Measurements from ENCODE around the gene RBBP8NL. TPM values are rescaled to one million over a fixed set of nuclear protein-coding genes. Genes with fewer than 3 reads are reported as not detected.

RBBP8NL gene
- total and polyA plus RNA-seq, 2 of the 8 experiments (the other 6 are each of a cell fraction or from before 2014, with no cell fraction given), result 0.43 to 0.48 TPM

GRCh38 chr20:62423326-62423706, 4.0 kb downstream of the RBBP8NL start:
- no peaks in the 10 kb centered on the region; the same call in 1 of the 2 replicates for H3K23me2 ChIP-seq (ENCODE audit: low read depth, low read length)
- H3K23ac ChIP-seq (ENCODE audit: insufficient read length), result no peak overlapping the region
- no peak overlapping the region for H3K9ac ChIP-seq (replicated peaks in 1 of 4; ENCODE audit: extremely low read depth in 1 of 4, low read depth in 3 of 4, low read length in 3 of 4)
- 84% methylated on average over 9 of the region's 10 CpGs; no CpG with 5 or more reads in 1 of the 2 experiments for WGBS, 2 experiments (ENCODE audit: extremely low coverage in 1 of 2, insufficient coverage in 1 of 2, insufficient read length in 1 of 2, insufficient replicate concordance in 2 of 2, low coverage in 1 of 2, low lambda C conversion rate in 2 of 2, missing lambda C conversion rate in 1 of 2)
- H4K20me1 ChIP-seq (replicated peaks in 1 of 2; ENCODE audit: control insufficient read depth in 1 of 2, insufficient read depth in 2 of 2, low read length in 2 of 2), result peaks cover 0 to 8% of the 10 kb centered on the region in 2 experiments
- no peaks in the 10 kb centered on the region for H3K79me2 ChIP-seq (ENCODE audit: control insufficient read depth in 1 of 2, insufficient read depth in 2 of 2, low read length in 2 of 2)
- H2BK120ac ChIP-seq (replicated peaks; ENCODE audit: low read depth, low read length), result no peak overlapping the region
- H3K18ac ChIP-seq (ENCODE audit: extremely low read depth, low read length), result no peak overlapping the region
- no peak for FAIRE-seq
- no peak overlapping the region for H3K27ac ChIP-seq (ENCODE audit: low read depth, low read length)
- peaks cover 0 to 32% (median 17%) of the 10 kb centered on the region in 4 experiments; a peak in 6 of 7 replicates for H3K4me1 ChIP-seq (replicated peaks in 1 of 4; ENCODE audit: control insufficient read depth in 3 of 4, insufficient read depth in 4 of 4, low read length in 3 of 4)
- TF ChIP-seq BCL11A (IDR thresholded peaks at IDR 0.05; ENCODE audit: low read depth in 2 of 2, low read length in 2 of 2), result no peak
- no peak for TF ChIP-seq RBBP5 (IDR thresholded peaks at IDR 0.05; ENCODE audit: borderline replicate concordance, low read depth, low read length)
- no peak for TF ChIP-seq TCF12 (IDR thresholded peaks at IDR 0.05; ENCODE audit: low read depth, low read length)
- no peak for TF ChIP-seq TBP (IDR thresholded peaks at IDR 0.05; ENCODE audit: low read depth, low read length)
- TF ChIP-seq JUN (IDR thresholded peaks at IDR 0.05; ENCODE audit: low read depth, low read length), result no peak
- no peak for TF ChIP-seq GABPA (IDR thresholded peaks at IDR 0.05; ENCODE audit: borderline replicate concordance, insufficient read depth, low read length)
- no peak for TF ChIP-seq EZH2 (IDR thresholded peaks at IDR 0.05; ENCODE audit: low read depth, low read length, severe bottlenecking)
- no peak for TF ChIP-seq EGR1 (IDR thresholded peaks at IDR 0.05; ENCODE audit: borderline replicate concordance, low read depth, low read length)
- no peak for TF ChIP-seq TEAD4 (IDR thresholded peaks at IDR 0.05; ENCODE audit: low read depth, low read length)
- no peak for TF ChIP-seq ATF2 (IDR thresholded peaks at IDR 0.05; ENCODE audit: low read length)
- TF ChIP-seq SRF (IDR thresholded peaks at IDR 0.05; ENCODE audit: low read depth, low read length), result no peak
- H3K9me3 ChIP-seq (ENCODE audit: insufficient read depth in 2 of 2, low read depth in 1 of 2, low read length in 1 of 2), result no peaks in the 10 kb centered on the region
- no peak overlapping the region for H3K56ac ChIP-seq (replicated peaks; ENCODE audit: insufficient read length, low read depth, low read length)
- H4K91ac ChIP-seq (replicated peaks; ENCODE audit: insufficient read length, low read length), result no peak overlapping the region
- no peak overlapping the region for H2AFZ ChIP-seq (ENCODE audit: low read length)
- no peak overlapping the region for H2AK5ac ChIP-seq (ENCODE audit: low read depth, low read length)
- H4K5ac ChIP-seq (ENCODE audit: insufficient read length, low read depth, low read length), result no peak overlapping the region
- no peak overlapping the region for H3K4me2 ChIP-seq (ENCODE audit: insufficient read depth in 1 of 2, low read depth in 2 of 2, low read length in 2 of 2)
- POLR2A ChIA-PET (ENCODE audit: partially characterized antibody), result interaction anchor here (1.0 to 3.4 kb wide), 3 partner anchors 9 to 30 kb away, joined by 3 to 15 read pairs (median 3); no protein-coding TSS in a partner anchor
- 0 out of 2 replicates have a peak overlapping the region, but pooled peaks have one; percentile 5 for H4K8ac ChIP-seq (ENCODE audit: extremely low read depth, insufficient read depth, low read length)
- no peak overlapping the region for H3K14ac ChIP-seq (ENCODE audit: insufficient read length)
- no peak overlapping the region for H2BK5ac ChIP-seq (ENCODE audit: low read depth, low read length)
- no peak for DNase-seq (ENCODE audit: low read depth in 1 of 2, low spot score in 2 of 2)
- no peaks in the 10 kb centered on the region for H3K79me1 ChIP-seq (ENCODE audit: low read depth, low read length)
- no peaks in the 10 kb centered on the region; a peak in 1 of 8 replicates for H3K36me3 ChIP-seq (ENCODE audit: control insufficient read depth in 2 of 4, insufficient read depth in 4 of 4, low read length in 3 of 4)
- H2BK12ac ChIP-seq (ENCODE audit: low read depth, low read length), result no peak overlapping the region
- no peaks in the 10 kb centered on the region for H3K27me3 ChIP-seq (replicated peaks in 1 of 4; ENCODE audit: control insufficient read depth in 3 of 4, extremely low read depth in 1 of 4, insufficient read depth in 3 of 4, low read length in 3 of 4)
- H2BK15ac ChIP-seq (ENCODE audit: low read length), result no peak overlapping the region
- H3K4me3 ChIP-seq (ENCODE audit: extremely low read depth in 1 of 4, insufficient read depth in 2 of 4, low read depth in 3 of 4, low read length in 4 of 4), result no peak overlapping the region
- no peak overlapping the region for H3K4ac ChIP-seq (replicated peaks; ENCODE audit: insufficient read length, low read depth, low read length)
- CTCF ChIA-PET (ENCODE audit: partially characterized antibody), result interaction anchor here (0.8 to 10.8 kb wide), 8 partner anchors 11 to 369 kb away, joined by 3 to 104 read pairs (median 3); no protein-coding TSS in a partner anchor
- H2BK20ac ChIP-seq (ENCODE audit: low read length), result no peak overlapping the region

All from H1 (cell line).